Tibial nerve (tissue), 4 donors: ENCODE measurements around the gene LANCL1. TPM values are rescaled to one million over a fixed set of nuclear protein-coding genes. Genes with fewer than 3 reads are reported as not detected.

Experiments
- DNase-seq, 2 donors: peaks; one replicate each; pipeline ENCODE4 v3.0.0-alpha.2; 2019; ENCODE audit warnings: low spot score in 2 of 2
- H3K27ac ChIP-seq, 4 donors: fragments of 200-600 bp; sonication (generic) in 3 of 4; one replicate each; pipeline ENCODE4 v1.5.1; 2017 to 2019; ENCODE audit warnings: mild to moderate bottlenecking in 1 of 4
- H3K27me3 ChIP-seq, 2 donors: fragments of 200-600 bp; sonication (generic) in 1 of 2; one replicate each; pipeline versions ENCODE4 v1.5.1 to v1.6.0; 2017 to 2019
- H3K36me3 ChIP-seq, 3 donors: fragments of 200-600 bp; sonication (generic); one replicate each; pipeline ENCODE4 v1.5.1; 2018 to 2019
- H3K4me1 ChIP-seq, 4 donors: fragments of 200-600 bp; sonication (generic) in 3 of 4; one replicate each; pipeline ENCODE4 v1.5.1; 2017 to 2019
- H3K4me3 ChIP-seq, 4 donors: fragments of 200-600 bp; sonication (generic) in 3 of 4; one replicate each; pipeline ENCODE4 v1.5.1; 2017 to 2019; ENCODE audit warnings: mild to moderate bottlenecking in 1 of 4, moderate library complexity in 1 of 4
- H3K9me3 ChIP-seq, 4 donors: fragments of 200-600 bp; sonication (generic) in 3 of 4; one replicate each; pipeline ENCODE4 v1.5.1; 2017 to 2019
- CTCF ChIP-seq, 5 experiments: fragments of 200-600 bp in 3 of 5; fragments of 450-650 bp in 2 of 5; sonication (generic) in 3 of 5; IDR thresholded peaks; one replicate each; pipeline ENCODE4 v1.5.1; 2016 to 2019; ENCODE audit warnings: antibody characterized with exemption in 5 of 5, mild to moderate bottlenecking in 3 of 5, moderate library complexity in 2 of 5
- EP300 ChIP-seq, 2 donors: sonication (generic); formaldehyde crosslinking; IDR thresholded peaks; one replicate each; pipeline ENCODE4 v1.6.1; 2017; ENCODE audit warnings: antibody characterized with exemption in 2 of 2, mild to moderate bottlenecking in 1 of 2
- POLR2A ChIP-seq, 2 donors: fragments of 450-650 bp; IDR thresholded peaks; one replicate each; pipeline ENCODE4 v1.6.1; 2017; ENCODE audit warnings: antibody characterized with exemption in 2 of 2, mild to moderate bottlenecking in 2 of 2, moderate library complexity in 2 of 2
- WGBS, 2 donors: methylation state at CpG; one replicate each; pipeline ENCODE4 v1.1.5; 2018; 5-methylcytosine and 5-hydroxymethylcytosine counted together
- total RNA-seq, 4 donors: library from RNA; depleted of rRNA; stranded (reverse); fragments of >200 nt; gene quantifications; one replicate each; pipeline ENCODE4 v1.1.0, GENCODE V29; 2016

Gene LANCL1
- total RNA-seq, 4 donors from 2014 or later: 28.2 to 44.4 (median 40.1) TPM

GRCh38 chr2:210517264-210517663 lies 40.7 kb upstream of the LANCL1 start:
- no peaks in the 10 kb centered on the region for H3K36me3 ChIP-seq
- H3K9me3 ChIP-seq: peaks cover 0 to 14% (median 4%) of the 10 kb centered on the region in 4 donors
- no peak for DNase-seq
- 65 to 66% methylated on average over 4 of the region's 4 CpGs for WGBS, 2 donors
- no peaks in the 10 kb centered on the region for H3K27me3 ChIP-seq
- no peak overlapping the region for H3K4me3 ChIP-seq
- TF ChIP-seq EP300 (IDR thresholded peaks at IDR 0.05): no peak
- no peak for TF ChIP-seq POLR2A (IDR thresholded peaks at IDR 0.05)
- TF ChIP-seq CTCF (IDR thresholded peaks at IDR 0.05): no peak
- no peaks in the 10 kb centered on the region for H3K4me1 ChIP-seq
- no peak overlapping the region for H3K27ac ChIP-seq

- H3K4me1 ChIP-seq: no peaks in the 10 kb centered on the region
- H3K27ac ChIP-seq: no peak overlapping the region
- H3K27me3 ChIP-seq: no peaks in the 10 kb centered on the region
- DNase-seq: no peak
- H3K36me3 ChIP-seq: no peaks in the 10 kb centered on the region
- WGBS, 2 donors: 67 to 68% methylated on average over 2 of the region's 2 CpGs
- H3K9me3 ChIP-seq: peaks cover 0 to 18% (median 4%) of the 10 kb centered on the region in 4 donors
- no peak for TF ChIP-seq EP300 (IDR thresholded peaks at IDR 0.05)
- TF ChIP-seq POLR2A (IDR thresholded peaks at IDR 0.05): no peak
- no peak for TF ChIP-seq CTCF (IDR thresholded peaks at IDR 0.05)
- no peak overlapping the region for H3K4me3 ChIP-seq
Observed at GRCh38 chr2:210515911-210516310, 39.4 kb upstream of the LANCL1 start.

GRCh38 chr2:210503725-210504191 lies 27.2 kb upstream of the LANCL1 start:
- H3K4me3 ChIP-seq: peak overlapping the region in 1 of 4 donors; percentile 35

GRCh38 chr2:210503001-210503623 lies 26.6 kb upstream of the LANCL1 start:
- peak; percentile 48 to 82 (median 64) for TF ChIP-seq CTCF (IDR thresholded peaks at IDR 0.05)
- no peak for TF ChIP-seq POLR2A (IDR thresholded peaks at IDR 0.05)
- H3K4me1 ChIP-seq: peaks cover 0 to 4% (median 0%) of the 10 kb centered on the region in 4 donors
- peaks cover 0 to 22% (median 0%) of the 10 kb centered on the region in 4 donors for H3K9me3 ChIP-seq
- no peak overlapping the region for H3K27ac ChIP-seq
- no peaks in the 10 kb centered on the region for H3K27me3 ChIP-seq
- peaks cover 0 to 17% (median 0%) of the 10 kb centered on the region in 3 donors for H3K36me3 ChIP-seq
- peak; percentile 15 to 45 for DNase-seq
- 18 to 19% methylated on average over 7 of the region's 7 CpGs for WGBS, 2 donors
- H3K4me3 ChIP-seq: peak overlapping the region in 2 of 4 donors; percentile 16 to 35

More at GRCh38 chr2:210503725-210504191, 27.2 kb upstream of the LANCL1 start:
- no peak for DNase-seq
- H3K9me3 ChIP-seq: peaks cover 0 to 22% (median 0%) of the 10 kb centered on the region in 4 donors
- no peaks in the 10 kb centered on the region for H3K27me3 ChIP-seq
- WGBS, 2 donors: 17 to 27% methylated on average over 5 of the region's 5 CpGs
- H3K27ac ChIP-seq: no peak overlapping the region
- TF ChIP-seq EP300 (IDR thresholded peaks at IDR 0.05): no peak
- TF ChIP-seq POLR2A (IDR thresholded peaks at IDR 0.05): no peak
- TF ChIP-seq CTCF (IDR thresholded peaks at IDR 0.05): no peak
- peaks cover 0 to 17% (median 0%) of the 10 kb centered on the region in 3 donors for H3K36me3 ChIP-seq
- H3K4me1 ChIP-seq: peaks cover 0 to 4% (median 0%) of the 10 kb centered on the region in 4 donors

- H3K27ac ChIP-seq: no peak overlapping the region
- no peaks in the 10 kb centered on the region for H3K4me1 ChIP-seq
- H3K27me3 ChIP-seq: no peaks in the 10 kb centered on the region
- no peak for DNase-seq
- H3K4me3 ChIP-seq: no peak overlapping the region
- WGBS, 2 donors: 64 to 75% methylated on average over 3 of the region's 3 CpGs
- peaks cover 0 to 13% (median 0%) of the 10 kb centered on the region in 4 donors for H3K9me3 ChIP-seq
- H3K36me3 ChIP-seq: peaks cover 0 to 17% (median 0%) of the 10 kb centered on the region in 3 donors
- TF ChIP-seq EP300 (IDR thresholded peaks at IDR 0.05) (no peak), POLR2A (IDR thresholded peaks at IDR 0.05) (no peak), CTCF (IDR thresholded peaks at IDR 0.05) (no peak)
Observed at GRCh38 chr2:210496512-210496911, 20.0 kb upstream of the LANCL1 start.
